Left lung (tissue), 10 donors: ENCODE data around the gene STAT4. TPM values are rescaled to one million over a fixed set of nuclear protein-coding genes. Genes with fewer than 3 reads are reported as not detected.
A peak's percentile ranks its signal among the peaks of the same experiment; 100 is the strongest.

Experiments
- ATAC-seq: fragments of 200-7000 bp; cut with Tn5 transposase; one replicate; pipeline ENCODE4 v1.9.1; 2020; ENCODE audit warnings: moderate library complexity
- DNase-seq, 4 donors: peaks; one replicate each; pipeline ENCODE4 v3.0.0-alpha.2; 2013 to 2020
- H3K27ac ChIP-seq, 2 donors: fragments of 200-600 bp; sonication (generic) in 1 of 2; one replicate each; pipeline versions ENCODE4 v1.5.0 to v1.8.0; 2020 to 2021
- H3K27me3 ChIP-seq, 2 donors: fragments of 200-600 bp; sonication (generic) in 1 of 2; one replicate each; pipeline versions ENCODE4 v1.5.0 to v1.8.0; 2020 to 2021
- H3K36me3 ChIP-seq, 2 donors: fragments of 200-600 bp; sonication (generic) in 1 of 2; one replicate each; pipeline versions ENCODE4 v1.5.0 to v1.8.0; 2020 to 2021
- H3K4me1 ChIP-seq, 2 donors: fragments of 200-600 bp; one replicate each; pipeline ENCODE4 v1.8.0; 2021
- H3K4me3 ChIP-seq, 2 donors: fragments of 200-600 bp; sonication (generic) in 1 of 2; one replicate each; pipeline versions ENCODE4 v1.5.0 to v1.8.0; 2020 to 2021; ENCODE audit warnings: mild to moderate bottlenecking in 1 of 2
- H3K9me3 ChIP-seq, 2 donors: fragments of 200-600 bp; sonication (generic) in 1 of 2; one replicate each; pipeline versions ENCODE4 v1.5.0 to v1.8.0; 2020 to 2021
- intact Hi-C, 2 donors: fragments of 100-400 bp; cut with DNase I; formaldehyde crosslinking; loops; one replicate each; pipeline versions ENCODE4 v1.11.2 to v1.14.2; 2022
- polyA plus RNA-seq, 6 donors: library from polyadenylated mRNA; unstranded; fragments of 120-200 nt; gene quantifications; one replicate each; pipeline ENCODE4 v1.2.1, GENCODE V29; 2013; ENCODE audit not compliant: insufficient read length in 6 of 6
- total RNA-seq, 2 donors: library from RNA; stranded (reverse); fragmentation: NEBNext Ultra II Directional; extraction: Animal tissue kit (Norgen Biotek cat#: 25700); gene quantifications; one replicate each; pipeline ENCODE4 v1.2.1, GENCODE V29; 2021
- TF ChIP-seq, protein P1 (sequence below), 2 donors: fragments of 200-600 bp; sonication (generic) in 1 of 2; IDR thresholded peaks; one replicate each; pipeline versions ENCODE4 v1.5.0 to v1.8.0; 2021; ENCODE audit warnings: antibody characterized with exemption in 2 of 2
- donor health status: DM: no; HTN: yes; CAD: no.
- donor health status: DM: no; HTN: no; CAD: no.

The STAT4 gene
- total and polyA plus RNA-seq, 8 donors = 4.4 to 11.5 (median 7.4) TPM

- Histone ChIP-seq H3K27ac (no peak overlapping the region), H3K4me3 (peak overlapping the region in 1 of 2 donors; percentile 56)
- intact Hi-C loops = no loop called here
Observed at GRCh38 chr2:191149391-191149790, 1.4 kb downstream of the STAT4 start.

GRCh38 chr2:191148791-191149190, 2.0 kb downstream of the STAT4 start:
- Histone ChIP-seq H3K36me3 (no peaks in the 10 kb centered on the region), H3K27ac (no peak overlapping the region), H3K4me1 (peaks cover 0 to 15% of the 10 kb centered on the region in 2 donors), H3K27me3 (no peaks in the 10 kb centered on the region), H3K4me3 (no peak overlapping the region), H3K9me3 (no peaks in the 10 kb centered on the region)
- TF ChIP-seq, protein P1, sequence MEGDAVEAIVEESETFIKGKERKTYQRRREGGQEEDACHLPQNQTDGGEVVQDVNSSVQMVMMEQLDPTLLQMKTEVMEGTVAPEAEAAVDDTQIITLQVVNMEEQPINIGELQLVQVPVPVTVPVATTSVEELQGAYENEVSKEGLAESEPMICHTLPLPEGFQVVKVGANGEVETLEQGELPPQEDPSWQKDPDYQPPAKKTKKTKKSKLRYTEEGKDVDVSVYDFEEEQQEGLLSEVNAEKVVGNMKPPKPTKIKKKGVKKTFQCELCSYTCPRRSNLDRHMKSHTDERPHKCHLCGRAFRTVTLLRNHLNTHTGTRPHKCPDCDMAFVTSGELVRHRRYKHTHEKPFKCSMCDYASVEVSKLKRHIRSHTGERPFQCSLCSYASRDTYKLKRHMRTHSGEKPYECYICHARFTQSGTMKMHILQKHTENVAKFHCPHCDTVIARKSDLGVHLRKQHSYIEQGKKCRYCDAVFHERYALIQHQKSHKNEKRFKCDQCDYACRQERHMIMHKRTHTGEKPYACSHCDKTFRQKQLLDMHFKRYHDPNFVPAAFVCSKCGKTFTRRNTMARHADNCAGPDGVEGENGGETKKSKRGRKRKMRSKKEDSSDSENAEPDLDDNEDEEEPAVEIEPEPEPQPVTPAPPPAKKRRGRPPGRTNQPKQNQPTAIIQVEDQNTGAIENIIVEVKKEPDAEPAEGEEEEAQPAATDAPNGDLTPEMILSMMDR (IDR thresholded peaks at IDR 0.05) = no peak
- ATAC-seq = no peak
- intact Hi-C loops = no loop called here
- no peak for DNase-seq

More at GRCh38 chr2:191149391-191149790, 1.4 kb downstream of the STAT4 start:
- Histone ChIP-seq H3K27me3 (no peaks in the 10 kb centered on the region), H3K36me3 (no peaks in the 10 kb centered on the region), H3K4me1 (peaks cover 0 to 15% of the 10 kb centered on the region in 2 donors), H3K9me3 (no peaks in the 10 kb centered on the region)
- no peak for DNase-seq
- TF ChIP-seq, protein P1 (IDR thresholded peaks at IDR 0.05) = no peak
- ATAC-seq = no peak

- Histone ChIP-seq H3K27me3 (no peaks in the 10 kb centered on the region), H3K27ac (no peak overlapping the region), H3K9me3 (no peaks in the 10 kb centered on the region), H3K4me3 (no peak overlapping the region), H3K36me3 (no peaks in the 10 kb centered on the region), H3K4me1 (peaks cover 0 to 15% of the 10 kb centered on the region in 2 donors)
- DNase-seq = no peak
- ATAC-seq = no peak
- TF ChIP-seq, protein P1 (IDR thresholded peaks at IDR 0.05) = no peak
- intact Hi-C loops = no loop called here
Observed at GRCh38 chr2:191148281-191148680, 2.5 kb downstream of the STAT4 start.

DNA sequence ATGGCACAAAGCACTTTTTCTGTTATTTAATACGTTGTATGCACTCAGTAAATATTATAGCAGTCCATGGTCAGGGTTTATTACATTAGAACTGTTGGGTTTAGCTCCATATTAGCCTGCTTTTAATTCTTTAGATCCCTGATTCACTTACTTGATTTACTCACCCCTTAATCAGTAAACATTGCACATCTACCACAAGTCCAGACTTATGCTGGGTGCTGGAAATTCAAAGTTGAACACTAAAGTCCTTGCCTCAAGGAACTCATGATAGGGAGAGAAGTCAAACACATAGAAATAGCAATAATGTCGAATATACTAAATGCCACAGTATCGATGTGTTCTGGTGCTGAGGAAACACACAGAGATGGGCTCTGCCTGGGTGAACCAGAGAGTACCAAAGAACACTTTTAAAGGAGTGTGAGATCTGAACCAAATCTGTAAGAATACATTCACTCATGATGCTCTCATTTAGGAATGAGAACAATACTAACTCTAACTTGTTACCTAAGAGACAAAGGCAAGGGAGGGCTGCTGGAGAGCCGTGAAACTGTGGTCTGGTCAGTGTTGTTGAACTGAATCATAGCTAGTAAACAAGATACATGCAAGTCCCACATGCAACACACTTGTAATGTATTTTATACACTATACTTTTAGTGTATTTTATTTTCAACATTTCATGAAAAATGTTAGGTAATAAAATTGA, 4.9 kb downstream of the STAT4 start:
- H3K4me3 ChIP-seq = no peak overlapping the region
- TF ChIP-seq, protein P1 (IDR thresholded peaks at IDR 0.05) = no peak
- H3K9me3 ChIP-seq = no peaks in the 10 kb centered on the region
- no peak overlapping the region for H3K27ac ChIP-seq
- intact Hi-C loops = no loop called here
- H3K4me1 ChIP-seq = peaks cover 0 to under 1% of the 10 kb centered on the region in 2 donors
- ATAC-seq = no peak
- H3K36me3 ChIP-seq = no peaks in the 10 kb centered on the region
- no peak for DNase-seq
- H3K27me3 ChIP-seq = no peaks in the 10 kb centered on the region

GRCh38 chr2:191144217-191144616, 6.6 kb downstream of the STAT4 start:
- TF ChIP-seq, protein P1 (IDR thresholded peaks at IDR 0.05) = no peak
- no peaks in the 10 kb centered on the region for H3K27me3 ChIP-seq
- no peak for DNase-seq

More at GRCh38 chr2:191144217-191144616, 6.6 kb downstream of the STAT4 start:
- Histone ChIP-seq H3K4me3 (no peak overlapping the region), H3K9me3 (no peaks in the 10 kb centered on the region), H3K36me3 (no peaks in the 10 kb centered on the region), H3K4me1 (no peaks in the 10 kb centered on the region), H3K27ac (no peak overlapping the region)
- ATAC-seq = no peak
- intact Hi-C loops = no loop called here
